ENCODE measurements around the gene TMEM243.
A peak's percentile ranks its signal among the peaks of the same experiment; 100 is the strongest.
"Not testable (repeated sequence)": the region's sequence is repeated elsewhere in the genome, so short reads cannot be mapped to it uniquely, and the experiment has no call there.

Gene TMEM243

DNA sequence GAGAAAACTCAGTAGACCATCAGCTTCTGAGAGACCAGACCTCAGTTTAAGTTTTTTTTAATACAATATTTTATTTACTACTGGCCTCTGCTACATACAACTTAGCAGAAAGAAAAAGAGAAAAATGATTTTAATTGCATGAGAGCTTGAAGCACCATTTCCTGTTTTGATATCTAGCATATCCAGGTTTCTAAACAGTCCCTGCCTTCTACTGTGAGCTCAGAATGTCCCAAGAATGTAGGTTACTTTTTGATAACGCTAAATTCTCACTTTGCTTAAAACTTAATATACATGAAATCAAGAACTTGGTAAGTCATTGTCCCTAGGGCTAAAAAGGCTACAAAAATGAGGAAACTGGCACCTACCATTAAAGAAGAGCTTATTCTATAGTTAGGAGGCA is 7.0 kb downstream of the TMEM243 start:
- no peak for DNase-seq (ENCODE audit: low spot score)
- FAIRE-seq = no peak

- FAIRE-seq = no peak
Observed at GRCh38 chr7:87210506-87210905, 9.0 kb downstream of the TMEM243 start.

GRCh38 chr7:87209295-87209924 is 10.1 kb downstream of the TMEM243 start:
- no peak for FAIRE-seq

More at GRCh38 chr7:87210506-87210905, 9.0 kb downstream of the TMEM243 start:
- no peak for DNase-seq (ENCODE audit: low spot score)

GRCh38 chr7:87206361-87206760 is 13.2 kb downstream of the TMEM243 start:
- DNase-seq (ENCODE audit: low spot score) (peak; percentile 72), FAIRE-seq (peak; percentile 76)

More at GRCh38 chr7:87209295-87209924, 10.1 kb downstream of the TMEM243 start:
- DNase-seq (ENCODE audit: low spot score) = no peak

GRCh38 chr7:87205701-87206100 is 13.8 kb downstream of the TMEM243 start:
- not testable (repeated sequence) for FAIRE-seq; DNase-seq (ENCODE audit: low spot score)

DNA sequence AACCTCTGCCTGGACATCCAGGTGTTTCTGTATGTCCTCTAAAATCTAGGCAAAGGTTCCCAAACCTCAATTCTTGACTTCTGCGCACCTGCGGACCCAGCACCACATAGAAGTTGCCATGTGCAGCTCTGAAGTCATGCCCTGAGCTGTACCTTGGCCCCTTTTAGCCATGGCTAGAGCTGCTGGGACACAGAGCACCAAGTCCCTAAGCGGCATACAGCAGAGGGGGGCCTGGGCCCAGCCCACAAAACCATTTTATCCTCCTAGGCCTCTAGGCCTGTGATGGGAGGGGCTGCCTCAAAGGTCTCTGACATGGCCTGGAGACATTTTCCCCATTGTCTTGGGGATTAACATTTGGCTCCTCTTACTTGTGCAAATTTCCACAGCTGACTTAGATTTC is 14.6 kb downstream of the TMEM243 start:
- FAIRE-seq (no peak), DNase-seq (ENCODE audit: low spot score) (no peak)

DNA sequence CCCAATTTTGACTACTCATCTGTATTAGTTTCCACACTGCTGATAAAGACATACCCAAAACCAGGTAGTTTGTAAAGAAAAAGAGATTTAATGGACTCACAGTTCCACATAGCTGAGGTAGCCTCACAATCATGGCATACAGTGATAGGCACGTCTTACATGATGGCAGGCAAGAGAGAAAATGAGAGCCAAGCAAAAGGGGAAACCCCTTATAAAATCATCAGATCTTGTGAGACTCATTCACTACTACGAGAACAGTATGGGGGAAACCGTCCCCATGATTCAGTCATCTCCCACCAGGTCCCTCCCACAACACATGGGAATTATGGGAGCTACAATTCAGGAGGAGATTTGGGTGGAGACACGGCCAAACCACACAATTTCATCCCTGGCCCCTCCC is 15.6 kb downstream of the TMEM243 start:
- FAIRE-seq; DNase-seq (ENCODE audit: low spot score): not testable (repeated sequence)

DNA sequence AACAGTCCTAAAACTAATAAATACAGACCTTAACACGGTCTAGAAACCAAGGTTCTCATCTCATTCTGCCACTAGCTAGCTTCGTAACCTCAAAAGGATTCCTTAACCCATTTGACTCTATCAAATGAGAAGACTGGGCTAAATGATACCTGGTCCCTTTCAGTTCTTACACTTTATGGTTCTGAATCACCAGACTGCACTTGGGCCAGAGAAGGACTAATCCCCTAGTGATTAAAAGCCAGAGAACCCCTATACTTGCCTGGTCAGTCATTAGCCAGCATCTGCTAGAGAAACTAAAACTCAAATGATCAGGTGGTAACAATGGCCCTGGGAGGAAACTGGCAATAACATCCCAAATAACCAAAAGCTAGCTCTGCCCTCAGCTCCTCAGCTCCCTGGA is 16.8 kb downstream of the TMEM243 start:
- no peak for DNase-seq (ENCODE audit: low spot score)
- FAIRE-seq = no peak

DNA sequence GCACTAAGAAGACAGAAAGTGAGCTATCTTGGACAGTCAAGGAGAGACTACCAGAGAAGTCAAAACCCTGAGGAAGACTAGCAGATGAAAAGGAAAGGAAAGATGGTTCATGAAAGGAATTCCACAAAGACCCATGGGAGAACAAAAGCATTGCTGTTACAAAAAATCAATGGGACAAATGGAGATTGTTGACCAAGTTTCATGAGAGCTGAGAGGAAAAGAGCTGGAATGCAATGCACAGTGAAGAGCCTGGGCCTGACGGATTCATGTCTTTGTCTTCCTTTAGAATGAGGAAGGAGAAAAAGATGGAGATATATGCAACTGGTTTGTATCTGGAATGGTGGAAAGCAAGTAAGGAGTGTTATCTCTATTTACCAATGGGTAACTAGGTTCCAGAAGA is 17.3 kb downstream of the TMEM243 start:
- FAIRE-seq = no peak
- DNase-seq (ENCODE audit: low spot score) = no peak

DNA sequence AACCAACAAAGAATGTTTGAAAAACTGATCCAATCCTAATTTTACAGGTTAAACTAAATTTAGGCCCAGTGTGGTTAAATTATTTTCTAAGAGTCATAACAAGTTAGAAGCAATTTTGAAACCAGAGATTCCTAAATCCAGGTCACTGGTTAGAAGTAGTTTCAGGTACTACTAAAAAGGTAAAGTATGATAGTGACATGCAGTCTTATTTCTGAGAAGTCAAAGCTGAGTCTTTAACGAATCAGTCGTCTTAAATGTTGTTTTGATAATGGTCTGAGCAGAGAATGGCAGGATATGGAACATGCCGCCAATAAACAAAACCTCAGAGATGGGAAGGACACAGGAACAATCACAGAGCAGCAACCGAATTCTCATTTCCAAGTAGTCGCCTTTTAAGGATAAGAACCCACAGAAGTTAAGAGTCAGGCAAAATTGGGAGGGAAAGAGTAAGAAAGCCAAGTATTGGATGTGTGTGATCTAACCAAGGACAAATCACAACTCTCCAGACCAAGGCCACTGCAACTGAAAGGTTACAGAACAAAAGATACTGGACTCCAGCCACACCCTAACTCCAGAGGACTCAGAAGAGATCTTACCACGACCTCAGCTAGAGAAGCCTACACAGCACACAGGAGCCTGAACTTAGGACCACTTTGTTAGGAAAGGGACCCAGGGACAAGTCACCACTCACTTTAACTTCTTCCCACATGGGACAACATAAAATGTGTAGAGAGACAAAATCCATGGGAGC is 19.7 kb downstream of the TMEM243 start:
- DNase-seq (ENCODE audit: low spot score) (no peak), FAIRE-seq (no peak)

GRCh38 chr7:87199241-87199640 is 20.3 kb downstream of the TMEM243 start:
- DNase-seq (ENCODE audit: low spot score) (no peak), FAIRE-seq (no peak)

- DNase-seq (ENCODE audit: low spot score) = no peak
- FAIRE-seq = no peak
Observed at GRCh38 chr7:87193912-87194311, 25.6 kb downstream of the TMEM243 start.

GRCh38 chr7:87192784-87193487 is 26.6 kb downstream of the TMEM243 start:
- no peak for FAIRE-seq

GRCh38 chr7:87190783-87191182 is 28.7 kb downstream of the TMEM243 start:
- FAIRE-seq (no peak), DNase-seq (ENCODE audit: low spot score) (no peak)

More at GRCh38 chr7:87192784-87193487, 26.6 kb downstream of the TMEM243 start:
- DNase-seq (ENCODE audit: low spot score) = no peak

DNA sequence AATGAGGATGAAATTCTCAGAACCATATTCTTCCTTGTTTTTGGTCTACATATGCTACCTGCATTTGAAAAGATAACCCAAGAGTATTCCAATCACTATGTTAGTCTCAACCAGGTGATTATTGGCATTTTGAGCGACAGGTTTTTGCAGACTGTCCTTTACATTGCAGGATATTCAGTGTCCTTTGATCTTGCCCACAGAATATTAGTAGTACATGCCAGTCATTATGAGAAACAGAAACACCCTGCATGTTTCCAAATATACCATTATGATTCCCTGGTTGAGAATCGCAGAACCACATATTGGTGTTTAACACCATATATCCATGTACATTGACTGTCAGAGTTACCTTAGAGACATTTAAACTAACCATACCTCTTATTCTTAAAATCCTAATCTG is 30.6 kb downstream of the TMEM243 start:
- FAIRE-seq = no peak
- no peak for DNase-seq (ENCODE audit: low spot score)

DNA sequence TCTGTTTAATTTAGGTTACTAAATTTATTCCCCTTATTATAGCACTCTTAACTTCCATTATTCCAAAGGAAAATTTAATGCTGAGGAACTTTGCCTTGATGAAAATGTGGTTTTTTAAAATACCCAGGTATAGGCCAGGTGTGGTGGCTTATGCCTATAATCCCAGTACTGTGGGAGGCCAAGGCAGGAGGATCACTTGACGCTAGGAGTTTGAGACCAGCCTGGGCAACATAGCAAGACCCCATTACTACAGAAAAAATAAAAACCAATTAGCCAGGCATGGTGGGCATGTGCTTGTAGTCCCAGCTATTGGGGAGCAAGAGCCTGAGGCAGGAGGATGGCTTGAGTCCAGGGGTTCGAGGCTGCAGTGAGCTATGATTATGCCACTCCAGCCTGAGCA is 32.4 kb downstream of the TMEM243 start:
- no peak for DNase-seq (ENCODE audit: low spot score)
- no peak for FAIRE-seq

DNA sequence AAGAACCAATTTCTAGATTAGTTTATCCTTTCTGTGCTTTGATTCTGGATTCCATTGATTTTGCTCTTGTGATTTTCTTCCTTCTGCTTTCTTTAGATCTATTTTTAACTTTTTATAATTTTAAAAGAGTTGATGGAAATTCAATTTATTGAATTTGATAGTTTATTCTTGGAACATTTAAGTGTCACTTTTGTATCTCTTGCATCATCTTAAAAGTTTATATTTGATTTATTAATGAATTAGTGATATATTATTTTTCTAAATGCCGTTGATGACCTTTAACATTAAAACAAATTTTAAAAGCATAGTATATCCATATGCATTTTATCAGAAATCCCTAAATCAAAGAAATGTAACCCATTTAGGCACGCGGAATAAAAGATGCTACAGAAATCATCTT is 40.4 kb downstream of the TMEM243 start:
- peak; percentile 53 for FAIRE-seq
- no peak for DNase-seq (ENCODE audit: low spot score)

- peak; percentile 62 for FAIRE-seq
- no peak for DNase-seq (ENCODE audit: low spot score)
Observed at GRCh38 chr7:87178320-87178719, 41.2 kb downstream of the TMEM243 start.

DNA sequence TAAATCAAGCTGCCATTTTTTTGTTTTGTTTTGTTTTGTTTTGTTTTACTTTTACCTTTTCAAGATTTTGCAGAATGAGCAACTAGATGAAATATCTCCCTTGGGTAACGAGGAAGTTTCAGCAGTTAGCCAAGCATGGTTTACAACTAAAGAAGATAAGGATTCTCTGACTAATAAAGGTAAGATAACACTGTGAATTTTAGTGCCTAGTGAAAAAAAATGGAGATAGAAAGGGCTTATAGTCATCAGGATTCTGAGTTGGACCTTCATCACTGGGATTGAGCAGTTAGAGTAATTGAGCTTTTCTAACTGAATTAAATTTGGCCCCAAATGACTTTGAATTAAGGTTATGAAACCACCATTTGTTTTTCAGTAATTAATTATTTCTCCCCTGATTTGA is 46.1 kb downstream of the TMEM243 start:
- DNase-seq (ENCODE audit: low spot score) (no peak), FAIRE-seq (no peak)

DNA sequence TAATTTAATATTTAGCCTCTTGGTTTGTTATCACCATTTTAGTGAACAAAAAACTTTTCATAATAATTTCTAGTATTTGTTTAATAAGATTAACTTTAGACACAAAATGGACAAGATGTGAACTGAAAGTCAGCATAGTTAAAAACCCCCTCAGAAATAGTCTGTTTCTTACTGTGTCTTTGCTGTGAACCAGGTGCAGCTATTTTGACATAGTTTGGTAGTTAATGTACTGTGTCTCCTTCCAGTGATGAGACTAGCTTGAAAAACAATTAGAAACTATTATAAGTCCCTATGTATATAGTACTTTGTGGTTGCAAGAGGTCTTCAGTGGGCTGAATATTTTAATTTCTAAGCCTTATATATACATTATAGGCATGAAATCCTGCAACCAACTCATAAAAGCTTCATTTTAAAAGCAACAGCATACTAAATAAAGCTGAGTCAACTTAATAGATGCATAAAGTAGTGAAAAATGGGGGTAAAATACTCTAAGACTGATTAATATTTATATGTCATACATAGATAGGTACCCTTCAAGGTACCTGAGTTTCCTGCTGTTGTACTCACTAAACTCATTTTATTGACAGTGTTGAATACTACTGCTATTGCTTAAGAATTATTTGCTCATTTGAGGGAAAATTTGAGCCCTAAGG is 48.1 kb downstream of the TMEM243 start:
- DNase-seq (ENCODE audit: low spot score) (no peak), FAIRE-seq (no peak)

DNA sequence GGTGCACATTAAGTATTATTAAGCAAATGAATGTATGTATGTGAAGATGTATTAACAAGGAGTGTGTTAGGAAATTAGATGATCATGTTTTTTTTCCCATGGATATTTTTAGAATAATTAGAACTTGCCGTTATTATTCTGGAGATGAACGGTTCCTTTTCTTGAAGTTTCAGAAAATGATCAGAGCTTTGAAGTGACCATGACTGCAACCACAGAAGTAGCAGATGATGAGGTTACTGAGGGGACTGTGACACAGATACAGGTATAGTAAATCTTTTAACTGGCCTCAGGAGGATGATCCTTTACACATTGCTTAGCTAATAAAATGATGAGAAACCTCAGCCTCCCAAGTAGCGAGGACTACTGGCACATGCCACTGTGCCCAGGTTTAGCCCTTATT is 48.7 kb downstream of the TMEM243 start:
- FAIRE-seq (no peak), DNase-seq (ENCODE audit: low spot score) (no peak)

DNA sequence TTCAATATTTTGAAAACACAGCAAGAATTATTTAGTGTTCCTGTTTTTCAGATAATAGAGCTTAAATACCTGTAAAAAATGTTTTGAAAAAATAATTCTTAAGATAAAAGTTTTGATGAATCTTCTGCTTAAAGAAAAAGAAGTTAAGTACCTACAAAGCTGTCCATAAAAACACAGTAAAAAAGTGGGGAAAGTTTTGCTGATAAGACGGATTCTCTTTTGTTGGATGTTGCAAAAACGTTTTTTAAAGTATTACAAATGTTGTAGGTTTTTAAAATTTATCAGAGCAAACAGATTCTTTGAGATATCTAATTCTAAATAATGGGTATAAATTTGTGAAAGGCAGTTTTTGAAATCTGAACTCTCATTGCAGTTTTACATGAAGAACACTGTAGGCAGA is 55.1 kb downstream of the TMEM243 start:
- DNase-seq (ENCODE audit: low spot score) (no peak), FAIRE-seq (peak; percentile 20)
